GM21360 (cell line): ENCODE measurements around the gene BMPR1A.
"Not testable (repeated sequence)": the region's sequence is repeated elsewhere in the genome, so short reads cannot be mapped to it uniquely, and the experiment has no call there.

Source experiments
- ATAC-seq: cut with Tn5 transposase; IDR thresholded peaks from one replicate; pipeline ENCODE4 v1.9.1; 2021; ENCODE audit warnings: mild to moderate bottlenecking, moderate library complexity; ENCODE audit not compliant: unreplicated experiment

The BMPR1A gene

DNA sequence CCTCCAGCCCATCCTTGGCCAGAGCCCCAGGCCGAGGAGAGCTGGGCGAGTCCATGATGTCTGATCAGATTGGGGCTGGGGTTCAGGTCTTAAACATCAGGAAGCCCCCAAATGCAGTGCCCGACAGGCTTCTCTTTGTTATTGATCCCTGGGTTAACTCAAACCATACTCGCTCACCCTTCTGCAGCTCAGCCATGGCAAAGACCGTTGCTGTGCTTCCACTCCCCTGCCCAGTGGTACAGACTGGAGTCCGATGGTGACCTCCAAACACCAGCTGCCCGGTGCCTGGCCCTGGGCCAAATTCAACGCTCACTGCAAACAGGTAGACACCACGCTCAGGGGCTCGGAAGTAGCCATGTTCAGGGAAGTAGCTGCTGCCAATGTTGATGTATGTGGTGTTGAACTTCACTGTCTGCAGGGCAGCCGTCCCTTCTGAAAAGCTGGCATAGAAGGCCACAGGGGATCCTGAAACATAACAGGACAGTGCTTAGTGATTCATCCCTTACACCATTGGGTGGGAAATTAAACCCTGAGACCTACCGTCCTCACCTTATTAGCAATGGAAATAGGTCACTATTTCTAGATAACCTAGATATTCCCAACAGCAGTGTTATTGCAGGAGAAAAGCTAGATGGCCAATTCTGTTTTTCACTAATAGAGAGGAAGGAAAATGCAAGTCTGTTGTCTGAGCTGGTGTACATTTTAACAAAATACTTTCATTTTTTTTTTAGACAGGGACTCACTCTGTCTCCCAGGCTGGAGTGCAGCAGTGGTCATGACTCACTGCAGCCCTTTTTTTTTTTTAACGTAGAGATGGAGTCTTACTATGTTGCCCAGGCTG is 180.5 kb downstream of the BMPR1A start:
- no peak for ATAC-seq

DNA sequence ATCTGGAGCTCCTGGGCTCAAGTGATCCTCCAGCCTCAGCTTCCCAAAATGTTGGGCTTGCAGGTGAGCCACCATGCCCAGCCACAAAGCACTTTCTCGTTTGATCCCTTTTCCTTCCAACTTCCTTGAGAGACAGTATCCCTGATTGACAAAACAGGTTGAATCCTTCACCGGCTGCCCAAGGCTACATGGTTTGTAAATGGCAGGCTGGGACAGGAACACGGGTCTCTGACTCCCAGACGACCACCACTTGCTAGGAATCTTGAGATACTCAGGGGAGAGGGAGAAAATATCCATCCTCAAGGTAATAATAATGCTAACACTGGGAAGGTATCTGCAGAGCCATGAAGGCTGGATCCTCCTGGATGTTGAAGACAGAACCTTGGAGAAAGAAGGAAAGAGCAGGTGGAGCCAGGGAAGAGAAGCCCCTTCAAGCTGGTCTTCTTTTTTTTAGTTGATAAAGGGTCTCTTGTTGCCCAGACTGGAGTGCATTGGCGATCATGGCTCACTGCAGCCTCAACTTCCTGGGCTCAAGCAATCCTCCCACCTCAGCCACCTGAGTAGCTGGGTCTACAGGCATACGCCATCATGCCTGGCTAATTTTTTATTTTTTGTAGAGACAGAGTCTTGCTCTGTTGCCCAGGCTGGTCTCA is 181.2 kb downstream of the BMPR1A start:
- no peak for ATAC-seq

DNA sequence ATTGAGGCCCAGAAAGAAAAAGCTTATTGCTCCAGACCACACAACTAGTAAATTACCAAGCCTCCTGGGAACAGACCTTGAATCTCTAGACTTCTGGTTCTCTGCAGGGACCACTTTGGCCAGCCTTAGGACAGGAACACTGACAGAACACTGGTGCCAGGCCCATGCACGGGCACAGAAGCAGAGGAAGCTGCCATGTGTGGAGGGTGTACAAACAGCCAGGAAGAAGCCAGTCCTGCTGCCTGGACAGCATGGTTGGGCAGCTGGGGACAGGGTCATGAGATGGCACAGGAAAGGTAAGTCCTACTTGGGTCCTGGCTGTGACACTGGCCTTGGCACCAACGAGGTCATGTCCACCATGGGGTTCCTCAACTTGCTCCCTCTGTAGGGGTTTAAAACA is 181.8 kb downstream of the BMPR1A start:
- ATAC-seq = no peak

DNA sequence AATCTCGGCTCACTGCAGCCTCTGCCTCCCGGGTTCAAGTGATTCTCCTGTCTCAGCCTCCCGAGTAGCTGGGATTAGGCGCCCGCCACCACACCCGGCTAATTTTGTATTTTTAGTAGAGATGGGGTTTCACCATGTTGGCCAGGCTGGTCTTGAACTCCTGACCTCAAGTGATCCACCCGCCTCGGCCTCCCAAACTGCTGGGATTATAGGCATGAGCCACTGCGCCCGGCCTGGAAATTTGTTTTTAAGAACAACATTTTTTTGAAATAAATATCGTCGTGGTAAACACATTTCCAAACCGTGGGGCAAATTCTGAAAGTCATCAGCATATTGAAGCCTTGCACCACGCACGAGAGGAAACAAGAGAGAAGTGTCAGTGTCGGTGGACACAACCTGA is 183.7 kb downstream of the BMPR1A start:
- ATAC-seq = not testable (repeated sequence)

DNA sequence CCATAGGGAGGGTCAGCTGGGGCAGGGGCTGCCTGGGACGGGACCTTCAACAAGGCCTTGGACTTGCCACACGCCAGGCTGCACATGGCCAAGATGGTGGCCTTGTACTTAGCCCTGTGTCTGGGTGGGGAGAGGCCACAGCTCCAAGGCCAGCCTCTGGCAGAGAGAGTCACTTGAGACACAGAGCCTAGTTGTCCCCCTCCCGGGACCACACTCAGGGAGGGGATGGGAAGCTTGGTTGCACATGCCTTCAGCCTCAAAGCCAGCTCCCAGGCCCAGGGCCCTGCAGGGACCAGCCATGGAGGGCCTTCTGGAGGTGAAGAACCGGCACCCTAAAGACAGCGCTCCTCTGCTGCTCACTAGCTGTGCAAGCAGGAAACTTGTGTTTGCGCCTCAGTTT is 184.3 kb downstream of the BMPR1A start:
- no peak for ATAC-seq

DNA sequence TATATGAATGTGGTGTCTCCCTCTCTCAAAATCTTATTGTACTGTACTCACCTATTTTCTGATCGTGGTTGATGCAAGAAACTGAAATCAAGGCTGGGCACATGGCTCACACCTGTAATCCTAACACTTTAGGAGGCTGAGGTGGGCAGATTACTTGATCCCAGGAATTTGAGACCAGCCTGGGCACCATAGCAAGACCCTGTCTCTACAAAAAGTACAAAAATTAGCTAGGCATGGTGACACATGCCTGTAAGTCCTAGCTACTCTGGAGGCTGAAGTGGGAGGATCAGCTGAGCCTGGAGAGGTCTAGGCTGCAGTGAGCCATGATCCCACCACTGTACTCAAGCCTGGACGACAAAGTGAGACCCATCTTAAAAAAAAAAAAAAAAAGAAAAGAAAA is 185.0 kb downstream of the BMPR1A start:
- ATAC-seq = no peak

DNA sequence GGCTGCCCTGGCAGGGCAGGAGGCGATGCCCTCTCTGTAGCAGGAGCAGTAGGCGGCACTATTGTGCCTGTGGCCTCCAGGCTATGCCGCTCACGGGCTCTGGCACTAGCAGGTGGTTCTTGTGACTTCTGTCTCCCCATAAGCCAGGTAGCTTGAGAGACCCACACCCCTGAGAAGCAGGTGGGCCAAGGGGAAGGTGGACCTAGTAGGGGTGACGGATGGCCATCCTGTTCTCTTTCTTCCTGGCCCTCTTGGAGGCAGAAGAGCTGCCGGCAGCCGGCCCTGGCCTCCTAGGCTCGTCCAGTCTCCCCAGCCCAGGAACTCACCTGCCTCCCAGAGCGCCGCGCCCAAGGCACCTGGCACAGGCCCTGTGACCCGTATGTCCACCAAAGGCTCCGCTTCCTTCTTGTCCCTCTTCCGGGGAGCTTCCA is 185.6 kb downstream of the BMPR1A start:
- ATAC-seq = no peak

DNA sequence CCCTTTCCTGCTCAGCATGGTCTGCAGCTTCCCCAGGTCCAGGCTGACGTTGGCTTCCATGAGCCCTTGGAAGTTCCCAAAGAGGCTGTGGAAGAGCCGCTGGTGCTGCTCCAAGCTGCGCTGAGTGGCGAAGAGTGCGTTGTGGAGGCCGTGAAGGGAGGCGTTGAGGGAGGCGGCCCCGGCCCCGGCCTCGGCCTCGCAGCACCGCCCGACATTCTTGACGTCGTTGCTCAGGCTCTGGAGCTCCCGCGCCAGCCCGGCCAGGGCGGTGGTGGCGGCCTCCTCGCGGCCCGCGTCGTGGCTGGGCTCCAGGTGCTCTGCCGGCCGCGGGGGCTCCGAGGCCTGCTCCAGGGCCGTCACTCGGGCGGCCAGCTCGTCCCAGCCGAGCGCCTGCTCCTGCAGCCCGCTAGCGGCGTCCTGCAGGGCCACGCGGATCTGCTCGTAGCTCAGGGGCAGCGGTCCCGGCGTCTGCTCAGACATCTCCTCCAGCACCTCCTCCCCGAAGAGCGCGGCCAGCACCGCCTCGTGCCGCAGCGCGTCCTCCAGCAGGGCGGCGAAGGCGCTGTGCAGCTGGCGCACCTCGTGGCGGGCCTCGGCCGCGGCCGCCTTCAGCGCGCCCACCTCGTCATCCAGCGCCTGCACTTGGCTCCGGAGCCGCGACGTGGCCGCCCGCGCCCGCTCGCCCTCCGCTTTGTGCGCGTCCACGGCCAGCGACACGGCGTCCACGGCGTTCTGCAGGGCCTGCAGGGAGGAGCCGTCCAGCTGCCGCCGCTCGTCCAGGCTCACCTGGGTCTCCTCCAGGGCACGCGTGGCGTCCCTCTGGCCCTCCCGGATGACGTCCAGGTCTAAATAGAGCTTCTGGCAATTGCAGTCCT is 186.3 kb downstream of the BMPR1A start:
- ATAC-seq = no peak

DNA sequence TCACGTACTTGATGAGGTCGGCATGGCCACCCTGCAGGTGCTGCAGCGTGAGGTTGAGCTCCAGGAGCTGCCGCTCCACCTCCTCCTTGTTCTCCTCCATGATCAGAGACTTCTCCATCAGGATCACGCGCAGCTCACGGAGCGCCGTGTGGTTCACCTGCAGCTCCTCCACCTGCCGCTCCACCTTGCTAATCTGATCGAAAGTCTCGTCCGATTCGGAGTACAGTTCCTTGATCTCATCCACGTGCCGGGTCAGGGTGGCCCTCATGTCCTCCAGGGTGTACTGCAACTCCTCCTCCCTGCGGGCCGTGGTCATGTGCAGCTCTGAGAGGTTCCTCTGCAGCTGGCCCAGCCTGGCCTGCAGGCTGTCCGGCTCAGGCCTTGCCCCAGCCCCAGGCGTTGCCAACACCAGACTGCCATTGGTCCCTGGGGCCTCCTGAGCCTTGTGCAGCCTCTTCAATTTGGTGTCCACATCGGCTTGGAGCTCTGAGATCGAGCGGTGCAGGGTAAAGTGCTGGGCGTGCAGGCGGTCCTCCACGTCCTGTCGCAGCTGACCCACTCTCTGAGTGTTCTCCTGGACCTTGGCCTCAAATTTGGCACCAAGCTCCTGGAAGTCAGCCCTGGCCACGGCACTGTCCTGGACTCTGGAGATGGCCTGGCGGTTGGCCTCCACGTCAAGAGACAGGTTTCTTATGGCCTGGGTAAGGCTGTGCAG is 187.1 kb downstream of the BMPR1A start:
- ATAC-seq = no peak

DNA sequence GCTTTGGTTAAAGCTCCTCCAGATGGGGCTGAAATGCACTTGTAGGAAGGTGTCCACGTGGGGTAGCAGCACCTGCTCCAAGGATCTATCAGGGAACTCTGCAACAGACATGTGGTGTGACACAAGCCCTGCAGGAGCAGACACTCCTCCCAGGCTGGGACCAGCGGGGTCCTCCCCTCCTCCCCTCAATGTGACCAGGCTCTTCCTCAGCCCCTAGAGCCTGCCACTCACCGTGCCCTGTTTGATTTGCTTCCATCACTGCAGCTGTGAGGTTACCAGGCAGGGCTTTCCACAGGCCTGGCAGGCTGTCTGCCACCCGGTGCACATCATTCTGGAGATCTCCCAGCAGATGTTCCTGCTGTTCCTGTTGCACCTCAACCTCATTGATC is 187.6 kb downstream of the BMPR1A start:
- ATAC-seq = no peak

DNA sequence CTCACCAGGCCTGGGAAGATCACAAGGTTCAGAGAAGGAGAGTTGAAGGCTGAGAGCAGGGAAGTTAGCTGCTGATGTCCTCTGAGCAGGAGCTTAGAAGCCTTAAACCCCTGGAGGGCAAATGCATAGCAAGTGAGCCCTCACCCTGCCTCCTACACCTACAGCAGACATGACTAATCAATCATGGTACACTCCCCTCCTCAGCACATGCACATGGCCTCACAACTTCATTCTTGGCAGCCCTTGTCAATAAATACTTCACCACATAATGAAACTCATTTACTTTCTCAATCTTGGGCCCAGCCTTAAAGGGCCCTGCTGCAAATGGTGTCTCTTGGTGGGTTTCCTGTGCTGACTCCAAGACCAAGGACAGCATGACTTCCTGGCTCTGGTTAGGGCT is 188.1 kb downstream of the BMPR1A start:
- no peak for ATAC-seq

DNA sequence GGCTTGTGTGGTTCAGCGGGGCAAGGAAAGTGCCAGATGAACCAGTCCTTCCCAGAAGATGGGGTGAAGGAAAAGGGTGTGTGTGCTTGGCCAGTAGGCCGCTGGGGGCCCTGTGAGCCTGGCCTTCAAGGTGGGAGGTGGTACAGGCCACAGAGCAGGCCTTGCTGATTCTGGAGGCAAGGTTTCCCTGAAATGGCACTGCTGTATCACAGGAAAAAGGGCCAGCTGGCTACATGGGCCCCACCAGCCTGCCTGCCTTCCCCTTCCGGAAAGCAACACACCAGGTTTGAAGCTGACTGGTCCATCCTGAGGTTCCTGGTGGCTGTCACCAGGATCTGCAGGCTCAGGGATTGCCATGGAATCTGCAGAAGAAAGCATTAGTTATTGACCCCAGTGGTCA is 188.5 kb downstream of the BMPR1A start:
- no peak for ATAC-seq

DNA sequence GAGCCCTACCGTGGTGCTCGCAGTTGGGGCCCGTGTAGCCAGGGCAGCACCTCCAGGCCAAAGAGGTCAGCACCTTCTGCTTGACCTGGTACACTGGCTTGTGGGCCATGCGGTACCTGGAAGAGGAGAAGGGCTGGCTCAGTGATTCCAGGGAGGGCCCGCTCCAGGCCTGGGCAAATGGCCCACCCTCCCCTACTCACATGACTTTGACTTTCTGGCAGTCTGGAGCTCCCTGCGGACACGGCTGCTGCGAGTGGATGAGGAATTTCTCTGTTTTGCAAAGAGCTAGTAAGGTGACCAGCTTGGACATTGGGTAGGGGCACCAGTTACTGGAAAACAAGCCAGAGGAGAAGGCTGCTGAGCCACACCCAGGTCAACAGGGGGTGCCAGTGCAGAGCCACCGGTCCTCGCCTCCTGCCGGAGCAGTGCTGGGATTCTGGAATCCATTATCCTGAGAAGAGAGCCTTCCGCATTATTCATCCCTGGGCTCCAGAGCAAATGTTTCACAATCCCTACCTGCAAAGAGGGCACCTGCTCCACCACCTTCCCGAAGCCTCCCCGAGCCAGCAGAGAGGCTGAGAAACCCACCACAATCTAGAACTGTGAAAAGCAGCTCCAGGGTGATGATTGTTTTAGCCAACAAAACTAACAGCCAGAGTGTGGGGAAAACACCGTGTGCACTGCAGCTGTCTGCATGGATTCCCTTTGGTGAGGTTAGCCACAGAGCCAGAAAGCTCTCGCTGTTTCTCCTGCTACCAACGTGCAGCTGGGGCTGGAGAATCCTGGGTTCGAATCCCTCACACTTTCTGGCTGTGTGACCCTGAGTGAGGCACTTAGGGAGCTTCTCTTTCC is 189.2 kb downstream of the BMPR1A start:
- ATAC-seq = no peak

DNA sequence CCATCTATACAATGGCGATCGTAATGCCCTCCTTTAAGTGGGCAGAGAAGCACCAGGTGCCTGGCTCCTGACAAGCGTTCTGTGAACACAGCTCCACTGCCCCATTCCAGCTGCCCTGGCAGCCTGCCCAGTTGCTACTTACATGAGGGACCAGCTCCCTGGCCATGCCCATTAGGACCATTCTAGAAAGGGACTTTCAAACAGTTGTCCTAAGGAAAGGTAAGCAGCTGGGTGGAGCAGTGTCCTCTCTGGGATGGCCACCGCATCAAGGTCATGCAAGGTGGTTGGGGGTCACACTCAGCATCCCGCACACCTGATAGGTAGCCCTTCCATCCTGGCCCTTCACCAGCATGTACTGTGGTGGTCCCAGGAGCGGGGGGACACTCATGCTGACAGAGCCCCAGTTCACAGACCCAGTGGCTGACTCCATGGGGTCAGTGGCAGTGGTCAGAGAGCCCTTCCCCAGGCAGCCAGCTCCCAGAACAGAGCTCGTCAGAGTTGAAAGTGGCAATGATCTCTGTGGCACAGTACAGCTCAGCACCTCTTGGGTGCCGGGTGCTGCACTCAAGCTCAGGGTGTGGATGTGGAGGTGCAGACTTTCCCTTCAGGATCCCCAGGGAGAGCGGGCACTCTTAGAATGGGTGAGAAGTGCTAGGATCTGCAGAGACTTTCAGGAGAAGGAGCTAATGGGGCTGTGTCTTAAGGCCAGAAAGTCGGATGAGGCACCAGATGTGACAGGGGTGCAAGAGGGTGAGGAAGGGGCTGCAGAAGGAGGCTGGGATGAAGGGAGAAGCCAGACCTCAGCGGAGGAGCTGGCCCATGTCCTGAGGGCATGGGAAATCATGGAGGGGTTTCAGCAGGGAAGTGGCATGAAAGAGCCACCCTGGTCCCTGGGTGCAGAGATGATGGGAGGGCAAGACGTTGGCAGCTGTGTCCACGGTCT is 190.1 kb downstream of the BMPR1A start:
- ATAC-seq = no peak

DNA sequence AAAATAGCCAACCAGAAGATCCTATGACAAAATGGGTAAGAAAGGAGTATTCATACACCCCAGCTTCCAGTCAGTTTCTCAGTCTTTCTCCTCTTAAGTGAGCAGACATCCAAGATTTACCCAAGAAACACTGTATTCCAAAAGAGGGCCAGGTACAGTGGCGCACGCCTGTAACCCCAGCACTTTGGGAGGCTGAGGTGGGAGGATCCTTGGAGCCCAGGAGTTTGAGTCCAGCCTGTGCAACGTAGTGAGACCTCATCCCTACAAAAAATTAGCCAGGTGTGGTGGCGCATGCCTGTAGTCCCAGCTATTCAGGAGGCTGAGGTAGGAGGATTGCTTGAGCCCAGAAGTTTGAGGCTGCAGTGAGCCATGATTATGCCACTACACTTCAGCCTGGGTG is 191.4 kb downstream of the BMPR1A start:
- not testable (repeated sequence) for ATAC-seq

DNA sequence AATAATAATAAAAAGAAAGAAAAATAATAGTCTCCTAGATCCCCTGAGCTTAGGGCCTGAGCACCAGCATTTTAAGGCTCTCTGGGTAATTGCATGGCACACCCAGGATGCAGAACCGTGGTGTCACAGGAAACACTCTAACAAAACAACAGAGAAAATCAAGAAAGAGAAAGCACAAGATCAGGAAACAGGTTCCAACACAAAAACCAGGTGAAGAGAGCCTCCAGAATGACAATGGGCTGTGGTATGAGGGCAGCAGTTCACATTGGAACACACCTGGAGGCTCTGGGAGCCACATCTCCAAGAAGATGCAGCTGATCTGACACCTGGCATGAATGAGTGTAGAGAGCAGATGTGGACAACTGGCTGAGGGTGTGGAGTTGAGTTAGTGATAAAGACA is 193.9 kb downstream of the BMPR1A start:
- no peak for ATAC-seq

DNA sequence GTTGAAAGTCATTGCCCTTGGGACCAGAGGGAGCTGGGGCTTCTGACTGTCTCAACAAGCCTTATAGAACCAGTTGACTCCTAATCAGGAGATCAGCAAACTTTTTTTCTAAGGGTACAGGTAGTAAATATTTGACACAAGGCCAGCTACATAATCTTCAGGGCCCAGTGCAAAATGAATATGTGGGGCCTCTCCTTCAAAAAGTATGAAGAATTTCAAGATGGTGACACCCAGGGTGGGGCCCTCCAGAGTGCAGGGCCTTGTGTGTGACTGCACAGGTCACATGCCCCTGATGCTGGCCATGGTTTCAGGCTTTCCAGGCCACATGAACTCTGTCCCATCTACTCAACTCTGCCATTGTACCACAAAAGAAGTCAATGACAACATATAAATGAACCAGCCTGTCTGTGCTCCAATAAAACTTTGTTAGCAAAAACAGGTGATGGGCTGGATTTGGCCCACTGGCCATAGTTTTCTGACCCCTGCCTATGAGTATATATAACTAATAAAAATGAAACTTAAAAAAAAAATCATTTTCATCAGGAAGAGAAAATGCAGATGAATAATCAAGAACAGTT is 194.9 kb downstream of the BMPR1A start:
- ATAC-seq = no peak

DNA sequence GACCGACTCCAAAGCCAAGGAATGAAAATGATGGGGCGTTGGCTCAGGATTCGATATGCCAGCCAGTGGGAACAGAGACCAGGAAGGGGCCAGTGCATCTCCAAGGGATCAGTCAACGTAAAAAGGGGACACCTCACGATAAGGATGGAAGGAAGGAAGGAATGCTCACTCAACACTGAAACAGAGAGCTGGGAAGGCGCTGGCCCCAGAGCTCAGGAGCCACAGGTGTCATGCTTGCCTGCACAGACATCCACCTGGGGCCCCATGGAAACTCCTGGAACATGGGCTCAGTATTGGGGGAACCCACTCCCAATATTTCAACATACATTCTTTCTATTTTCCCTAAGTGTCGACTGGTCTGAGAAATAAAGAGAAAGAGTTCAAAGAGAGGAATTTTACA is 195.7 kb downstream of the BMPR1A start:
- no peak for ATAC-seq

DNA sequence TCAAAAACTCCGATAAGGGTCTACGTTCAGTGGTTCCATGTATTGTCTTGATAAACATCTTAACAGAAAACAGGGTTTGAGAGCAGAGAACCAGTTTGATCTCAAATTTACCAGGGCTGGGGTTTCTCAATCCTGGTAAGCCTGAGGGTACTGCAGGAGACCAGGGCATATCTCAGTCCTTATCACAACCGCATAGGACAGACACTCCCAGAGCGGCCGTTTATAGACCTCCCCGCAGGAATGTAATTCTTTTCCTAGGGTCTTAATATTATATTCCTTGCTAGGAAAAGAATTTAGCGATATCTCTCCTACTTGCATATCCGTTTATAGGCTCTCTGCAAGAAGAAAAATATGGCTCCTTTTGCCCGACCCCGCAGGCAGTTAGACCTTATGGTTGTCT is 196.3 kb downstream of the BMPR1A start:
- not testable (repeated sequence) for ATAC-seq
